Fibroblast of lung (primary cell): Measurements from ENCODE around the gene HGF. TPM values are rescaled to one million over a fixed set of nuclear protein-coding genes. Genes with fewer than 3 reads are reported as not detected.
"Not testable (repeated sequence)": the region's sequence is repeated elsewhere in the genome, so short reads cannot be mapped to it uniquely, and the experiment has no call there.

ENCODE experiments used
- DNase-seq, 2 donors: peaks; one replicate each; pipeline versions ENCODE4 v3.0.0 to v3.0.0-alpha.2; 2010; ENCODE audit warnings: low read depth in 2 of 2
- H2AFZ ChIP-seq: 2 replicates; pipeline ENCODE4 v1.5.1; 2012; ENCODE audit warnings: low read length, control low read depth, inconsistent platforms
- H3K27ac ChIP-seq: 2 replicates; pipeline ENCODE4 v1.5.1; 2011; ENCODE audit warnings: low read length, control low read depth; ENCODE audit not compliant: insufficient read depth
- H3K27me3 ChIP-seq: 2 replicates; pipeline ENCODE4 v1.5.1; 2011; ENCODE audit warnings: mild to moderate bottlenecking, low read length; ENCODE audit not compliant: control insufficient read depth, insufficient read depth
- H3K36me3 ChIP-seq: 2 replicates; pipeline ENCODE4 v1.5.1; 2011; ENCODE audit warnings: low read length; ENCODE audit not compliant: control insufficient read depth, insufficient read depth
- H3K4me1 ChIP-seq: 2 replicates; pipeline ENCODE4 v1.5.1; 2011; ENCODE audit warnings: low read length; ENCODE audit not compliant: control insufficient read depth, insufficient read depth; ENCODE audit errors: extremely low read depth
- H3K4me2 ChIP-seq: 2 replicates; pipeline ENCODE4 v1.5.1; 2011; ENCODE audit warnings: low read length, control low read depth; ENCODE audit not compliant: insufficient read depth; ENCODE audit errors: extremely low read depth
- H3K4me3 ChIP-seq, 4 experiments: fragments of 200-600 bp in 1 of 4; sonication (generic) in 1 of 4; replicated peaks in 1 of 4; 2 replicates each; pipeline ENCODE4 v1.5.1; 2011 to 2016; ENCODE audit warnings: low read length in 4 of 4, low read depth in 3 of 4, mild to moderate bottlenecking in 3 of 4, control low read depth in 2 of 4, inconsistent platforms in 1 of 4, mixed read lengths in 1 of 4; ENCODE audit not compliant: insufficient read depth in 1 of 4; ENCODE audit errors: control extremely low read depth in 1 of 4
- H3K79me2 ChIP-seq: 2 replicates; pipeline ENCODE4 v1.5.1; 2012; ENCODE audit warnings: mild to moderate bottlenecking, low read length, inconsistent platforms; ENCODE audit not compliant: control insufficient read depth, insufficient read depth
- H3K9ac ChIP-seq: 2 replicates; pipeline ENCODE4 v1.5.1; 2011; ENCODE audit warnings: mild to moderate bottlenecking, low read length, control low read depth; ENCODE audit not compliant: insufficient read depth
- H3K9me3 ChIP-seq: 2 replicates; pipeline ENCODE4 v1.5.1; 2012; ENCODE audit warnings: low read depth, low read length; ENCODE audit not compliant: control insufficient read depth, insufficient read depth
- H4K20me1 ChIP-seq: 2 replicates; pipeline ENCODE4 v1.5.1; 2011; ENCODE audit warnings: low read length; ENCODE audit not compliant: control insufficient read depth, insufficient read depth; ENCODE audit errors: extremely low read depth
- EZH2 ChIP-seq: IDR thresholded peaks from 2 replicates; pipeline ENCODE4 v1.5.1; 2012; ENCODE audit warnings: low read length, control low read depth, mild to moderate bottlenecking; ENCODE audit errors: missing control alignments
- polyA minus RNA-seq: library from RNA; depleted of rRNA, polyadenylated mRNA; stranded (reverse); fragments of >200 nt; gene quantifications from 2 replicates; pipeline ENCODE4 v1.2.3, GENCODE V29; 2011; ENCODE audit warnings: low replicate concordance
- polyA plus RNA-seq, 2 donors: library from polyadenylated mRNA; depleted of rRNA in 1 of 2; stranded (reverse) in 1 of 2; unstranded in 1 of 2; fragments of >200 nt; gene quantifications; 2 replicates each; pipeline ENCODE4 v1.2.1, GENCODE V29; 2011 to 2012; ENCODE audit warnings: missing spikeins in 1 of 2
- total RNA-seq: library from RNA; depleted of rRNA; stranded (reverse); fragments of >200 nt; gene quantifications from 2 replicates; pipeline ENCODE4 v1.2.1, GENCODE V29; 2014
- TF ChIP-seq, protein P1 (sequence below), 2 donors: IDR thresholded peaks in 1 of 2; conservative IDR thresholded peaks in 1 of 2; 1 replicate in 1 of 2; 2 replicates in 1 of 2; pipeline ENCODE4 v1.5.1; 2011 to 2012; ENCODE audit warnings: low read length in 2 of 2, control low read depth in 1 of 2, inconsistent platforms in 1 of 2, low read depth in 1 of 2, mild to moderate bottlenecking in 1 of 2

Gene HGF
- 108 and 243 TPM in 2 replicates for total RNA-seq
- 177 and 212 TPM in 2 replicates for polyA plus RNA-seq
- polyA plus RNA-seq (2012), result 132 and 156 TPM in 2 replicates
- 60.7 and 95.2 TPM in 2 replicates for polyA minus RNA-seq

- H3K79me2 ChIP-seq, result peaks cover 48% of the 10 kb centered on the region
- peak within 1 kb of the TSS; percentile 70 for H2AFZ ChIP-seq
- no peaks in the 10 kb centered on the region for H3K9me3 ChIP-seq
- no peaks in the 10 kb centered on the region for H3K27me3 ChIP-seq
- peak; percentile 53 to 91 for DNase-seq
- TF ChIP-seq EZH2, result no peak
- TF ChIP-seq, protein P1, sequence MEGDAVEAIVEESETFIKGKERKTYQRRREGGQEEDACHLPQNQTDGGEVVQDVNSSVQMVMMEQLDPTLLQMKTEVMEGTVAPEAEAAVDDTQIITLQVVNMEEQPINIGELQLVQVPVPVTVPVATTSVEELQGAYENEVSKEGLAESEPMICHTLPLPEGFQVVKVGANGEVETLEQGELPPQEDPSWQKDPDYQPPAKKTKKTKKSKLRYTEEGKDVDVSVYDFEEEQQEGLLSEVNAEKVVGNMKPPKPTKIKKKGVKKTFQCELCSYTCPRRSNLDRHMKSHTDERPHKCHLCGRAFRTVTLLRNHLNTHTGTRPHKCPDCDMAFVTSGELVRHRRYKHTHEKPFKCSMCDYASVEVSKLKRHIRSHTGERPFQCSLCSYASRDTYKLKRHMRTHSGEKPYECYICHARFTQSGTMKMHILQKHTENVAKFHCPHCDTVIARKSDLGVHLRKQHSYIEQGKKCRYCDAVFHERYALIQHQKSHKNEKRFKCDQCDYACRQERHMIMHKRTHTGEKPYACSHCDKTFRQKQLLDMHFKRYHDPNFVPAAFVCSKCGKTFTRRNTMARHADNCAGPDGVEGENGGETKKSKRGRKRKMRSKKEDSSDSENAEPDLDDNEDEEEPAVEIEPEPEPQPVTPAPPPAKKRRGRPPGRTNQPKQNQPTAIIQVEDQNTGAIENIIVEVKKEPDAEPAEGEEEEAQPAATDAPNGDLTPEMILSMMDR (conservative IDR thresholded peaks at IDR 0.05 in 1 of 2, IDR thresholded peaks at IDR 0.05 in 1 of 2; ENCODE audit: low read depth in 1 of 2, low read length in 2 of 2), result peak; percentile 35 to 36
- H4K20me1 ChIP-seq, result no peaks in the 10 kb centered on the region
- H3K4me1 ChIP-seq, result peaks cover 9% of the 10 kb centered on the region
- peak within 1 kb of the TSS; percentile 49 for H3K27ac ChIP-seq
- peak within 1 kb of the TSS; percentile 70 for H3K4me2 ChIP-seq
- H3K4me3 ChIP-seq, result peak within 1 kb of the TSS; percentile 65 to 92 (median 77)
- peak within 1 kb of the TSS; percentile 49 for H3K9ac ChIP-seq
- no peaks in the 10 kb centered on the region for H3K36me3 ChIP-seq
These were observed at the start of gene HGF for GRCh38 chr7:81769891-81770727. Gene HGF, minus strand, starts transcription at chr7:81770047. Its CDS starts 76 bp downstream, at chr7:81769971.

DNA sequence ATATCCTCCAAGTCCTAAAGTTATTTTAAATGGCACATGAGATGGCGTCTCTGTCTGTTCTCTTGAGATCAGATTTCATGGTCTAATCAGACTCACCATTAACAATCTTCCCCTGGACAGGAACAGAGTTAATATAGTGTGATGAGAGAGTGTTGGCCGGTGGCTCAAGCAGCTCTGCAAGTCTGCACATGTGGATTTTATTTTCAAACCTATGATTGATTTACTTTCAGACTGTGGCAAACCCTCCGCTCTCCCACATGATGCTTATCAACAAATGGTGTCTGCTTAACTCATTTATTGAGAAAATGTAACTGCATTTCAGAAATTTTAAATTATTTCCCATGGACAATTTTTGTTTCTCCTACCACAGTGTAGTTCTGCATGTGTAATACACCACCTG lies 46.5 kb upstream of the HGF start:
- Histone ChIP-seq H3K9me3 (no peaks in the 10 kb centered on the region), H3K27ac (no peak overlapping the region), H3K9ac (no peak overlapping the region), H3K36me3 (no peaks in the 10 kb centered on the region), H3K4me3 (no peak overlapping the region), H4K20me1 (no peaks in the 10 kb centered on the region), H2AFZ (no peak overlapping the region), H3K79me2 (no peaks in the 10 kb centered on the region), H3K4me2 (no peak overlapping the region), H3K27me3 (no peaks in the 10 kb centered on the region), H3K4me1 (no peaks in the 10 kb centered on the region)
- DNase-seq, result no peak
- TF ChIP-seq, protein P1 (conservative IDR thresholded peaks at IDR 0.05 in 1 of 2, IDR thresholded peaks at IDR 0.05 in 1 of 2; ENCODE audit: low read depth in 1 of 2, low read length in 2 of 2), result no peak
- TF ChIP-seq EZH2, result no peak

- not testable (repeated sequence) for H3K79me2 ChIP-seq, H3K4me1 ChIP-seq, DNase-seq, H3K36me3 ChIP-seq, H2AFZ ChIP-seq, H3K9me3 ChIP-seq, H3K27ac ChIP-seq, H3K9ac ChIP-seq, H3K27me3 ChIP-seq, H3K4me3 ChIP-seq, H3K4me2 ChIP-seq, H4K20me1 ChIP-seq
These were observed 43.1 kb upstream of the HGF start for GRCh38 chr7:81812866-81813476.
